K562 (cell line): ENCODE results near the gene YES1. TPM values are rescaled to one million over a fixed set of nuclear protein-coding genes. Genes with fewer than 3 reads are reported as not detected.
A peak's percentile ranks its signal among the peaks of the same experiment; 100 is the strongest.

Experiments used
- FIP1L1 ChIP-seq: fragments of 200-400 bp; formaldehyde crosslinking; IDR thresholded peaks from 2 replicates; pipeline ENCODE4 v1.6.1; 2018; ENCODE audit warnings: mild to moderate bottlenecking, low read depth, low read length; ENCODE audit not compliant: poor library complexity, severe bottlenecking
- ILK ChIP-seq: fragments of 450-650 bp; IDR thresholded peaks from 2 replicates; pipeline ENCODE4 v1.6.1; 2016; ENCODE audit warnings: missing genetic modification characterization, low read depth, mild to moderate bottlenecking, missing compliant biosample characterization, moderate library complexity, borderline replicate concordance
- KLF16 ChIP-seq: IDR thresholded peaks from 2 replicates; pipeline ENCODE4 v1.6.1; 2016; ENCODE audit warnings: antibody characterized with exemption
- MEIS2 ChIP-seq: fragments of 450-650 bp; IDR thresholded peaks from 2 replicates; pipeline ENCODE4 v1.6.1; 2014; ENCODE audit warnings: mild to moderate bottlenecking; ENCODE audit not compliant: partially characterized antibody
- REST ChIP-seq, 2 experiments: fragments of 450-650 bp; formaldehyde crosslinking in 1 of 2; IDR thresholded peaks; 2 replicates each; pipeline versions ENCODE4 v1.4.0 to v1.6.1; 2014 to 2020; ENCODE audit warnings: mild to moderate bottlenecking in 2 of 2, borderline replicate concordance in 1 of 2, low read depth in 1 of 2
- SIN3A ChIP-seq, 2 experiments: fragments of 150-350 bp in 1 of 2; IDR thresholded peaks; 2 replicates each; pipeline ENCODE4 v1.6.1; 2011 to 2016; ENCODE audit warnings: borderline replicate concordance in 2 of 2, low read depth in 2 of 2, low read length in 2 of 2, mild to moderate bottlenecking in 2 of 2, moderate library complexity in 2 of 2; ENCODE audit not compliant: control insufficient read depth in 1 of 2
- THAP12 ChIP-seq: fragments of 250-450 bp; sonication (Bioruptor Pico); IDR thresholded peaks from 2 replicates; pipeline ENCODE4 v1.9.0; 2021; ENCODE audit warnings: mild to moderate bottlenecking, inconsistent platforms
- ZNF431 ChIP-seq: sonication (generic); formaldehyde crosslinking; IDR thresholded peaks from 2 replicates; pipeline ENCODE4 v1.8.0; 2022; ENCODE audit warnings: mild to moderate bottlenecking, missing genetic modification reagents
- ZNF766 ChIP-seq: fragments of 200-800 bp; sonication (Bioruptor generic); conservative IDR thresholded peaks from 2 replicates; pipeline ENCODE4 v1.6.1; 2016; ENCODE audit warnings: missing genetic modification characterization, missing compliant biosample characterization
- polyA plus RNA-seq, 8 experiments: library from polyadenylated mRNA; depleted of rRNA in 4 of 8; stranded (reverse) in 5 of 8; unstranded in 3 of 8; fragments of >200 nt; fragmentation: Nextera tagmentation in 2 of 8; fragmentation: Illumina TruSeq in 1 of 8; extraction: Ambion mirVana in 2 of 8; extraction: Trizol in 1 of 8; gene quantifications; 2 replicates each; pipeline versions ENCODE4 v1.2.1 to v1.2.3, GENCODE V29; 2011 to 2014; ENCODE audit warnings: inconsistent platforms in 1 of 8, missing spikeins in 1 of 8
- total RNA-seq, 7 experiments: library from RNA; depleted of rRNA in 6 of 7; stranded (reverse); fragments of >200 nt in 6 of 7; fragmentation: Illumina TruSeq in 2 of 7; extraction: Trizol in 2 of 7; gene quantifications; 2 replicates each; pipeline versions ENCODE4 v1.2.1 to v1.2.3, GENCODE V29; 2011 to 2021; ENCODE audit warnings: low replicate concordance in 1 of 7
- TF ChIP-seq, protein P1 (sequence below): sonication (generic); formaldehyde crosslinking; IDR thresholded peaks from 2 replicates; pipeline ENCODE4 v1.8.0; 2022; ENCODE audit warnings: mild to moderate bottlenecking, missing genetic modification reagents
- TF ChIP-seq, protein P2 (sequence below): sonication (generic); formaldehyde crosslinking; IDR thresholded peaks from 2 replicates; pipeline ENCODE4 v1.8.1; 2023; ENCODE audit warnings: mild to moderate bottlenecking, missing genetic modification reagents

The YES1 gene
- total and polyA plus RNA-seq, 9 of the 15 experiments (the other 6 are each of a cell fraction or from before 2014, with no cell fraction given), result 37.2 to 115 (median 77.7) TPM

DNA sequence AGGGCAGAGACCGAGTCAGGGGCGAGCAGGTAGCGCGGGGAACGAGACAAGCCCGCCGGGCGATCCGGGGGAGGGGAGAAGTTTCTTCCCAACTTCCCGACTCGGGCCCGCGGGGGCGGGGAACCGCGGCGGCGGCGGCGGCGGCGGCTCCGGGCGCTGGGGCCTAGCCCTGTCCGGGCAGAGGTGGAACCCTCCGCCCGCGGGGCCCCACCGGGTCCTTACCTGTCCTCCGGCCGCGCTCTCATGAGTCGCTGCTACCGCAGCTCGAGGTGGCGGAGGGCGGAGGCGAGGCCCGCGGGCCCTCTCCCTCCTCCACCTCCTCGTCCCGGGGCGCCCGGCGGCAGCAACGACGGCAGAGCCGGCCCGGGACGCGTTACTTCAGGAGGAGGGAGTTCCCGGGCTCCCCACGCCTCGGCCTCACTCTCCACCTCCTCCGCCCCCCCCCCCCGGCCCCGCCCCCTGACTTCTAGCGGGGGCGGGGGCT, at the start of gene YES1 (continued):
- TF ChIP-seq, protein P1, sequence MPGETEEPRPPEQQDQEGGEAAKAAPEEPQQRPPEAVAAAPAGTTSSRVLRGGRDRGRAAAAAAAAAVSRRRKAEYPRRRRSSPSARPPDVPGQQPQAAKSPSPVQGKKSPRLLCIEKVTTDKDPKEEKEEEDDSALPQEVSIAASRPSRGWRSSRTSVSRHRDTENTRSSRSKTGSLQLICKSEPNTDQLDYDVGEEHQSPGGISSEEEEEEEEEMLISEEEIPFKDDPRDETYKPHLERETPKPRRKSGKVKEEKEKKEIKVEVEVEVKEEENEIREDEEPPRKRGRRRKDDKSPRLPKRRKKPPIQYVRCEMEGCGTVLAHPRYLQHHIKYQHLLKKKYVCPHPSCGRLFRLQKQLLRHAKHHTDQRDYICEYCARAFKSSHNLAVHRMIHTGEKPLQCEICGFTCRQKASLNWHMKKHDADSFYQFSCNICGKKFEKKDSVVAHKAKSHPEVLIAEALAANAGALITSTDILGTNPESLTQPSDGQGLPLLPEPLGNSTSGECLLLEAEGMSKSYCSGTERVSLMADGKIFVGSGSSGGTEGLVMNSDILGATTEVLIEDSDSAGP (CRISPR knock-in tag), result 0 out of 2 replicates have a peak, but pooled peaks have one; percentile 7
- TF ChIP-seq ILK (tag) (no peak), ZNF766 (CRISPR knock-in tag) (peak; percentile 65; the same call in 1 of the 2 replicates), MEIS2 (peak; percentile 51), KLF16 (0 out of 2 replicates have a peak, but pooled peaks have one; percentile 0), REST (IDR thresholded peaks at IDR 0.05; ENCODE audit: borderline replicate concordance) (no peak), REST (CRISPR knock-in tag; IDR thresholded peaks at IDR 0.05; ENCODE audit: low read depth) (peak; percentile 48; the same call in 1 of the 2 replicates), SIN3A (IDR thresholded peaks at IDR 0.05; ENCODE audit: borderline replicate concordance in 2 of 2, control insufficient read depth in 1 of 2, low read depth in 2 of 2, low read length in 2 of 2) (peak in 1 of 2 experiments; percentile 39; a peak in 1 of 4 replicates), ZNF431 (CRISPR knock-in tag) (peak; percentile 77), THAP12 (CRISPR knock-in tag) (peak; percentile 65), FIP1L1 (peak; percentile 76)
- TF ChIP-seq, protein P2, sequence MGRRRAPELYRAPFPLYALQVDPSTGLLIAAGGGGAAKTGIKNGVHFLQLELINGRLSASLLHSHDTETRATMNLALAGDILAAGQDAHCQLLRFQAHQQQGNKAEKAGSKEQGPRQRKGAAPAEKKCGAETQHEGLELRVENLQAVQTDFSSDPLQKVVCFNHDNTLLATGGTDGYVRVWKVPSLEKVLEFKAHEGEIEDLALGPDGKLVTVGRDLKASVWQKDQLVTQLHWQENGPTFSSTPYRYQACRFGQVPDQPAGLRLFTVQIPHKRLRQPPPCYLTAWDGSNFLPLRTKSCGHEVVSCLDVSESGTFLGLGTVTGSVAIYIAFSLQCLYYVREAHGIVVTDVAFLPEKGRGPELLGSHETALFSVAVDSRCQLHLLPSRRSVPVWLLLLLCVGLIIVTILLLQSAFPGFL (CRISPR knock-in tag), result no peak
